Measurements from ENCODE around the gene LYSMD2.
A peak's percentile ranks its signal among the peaks of the same experiment; 100 is the strongest.

Gene LYSMD2

DNA sequence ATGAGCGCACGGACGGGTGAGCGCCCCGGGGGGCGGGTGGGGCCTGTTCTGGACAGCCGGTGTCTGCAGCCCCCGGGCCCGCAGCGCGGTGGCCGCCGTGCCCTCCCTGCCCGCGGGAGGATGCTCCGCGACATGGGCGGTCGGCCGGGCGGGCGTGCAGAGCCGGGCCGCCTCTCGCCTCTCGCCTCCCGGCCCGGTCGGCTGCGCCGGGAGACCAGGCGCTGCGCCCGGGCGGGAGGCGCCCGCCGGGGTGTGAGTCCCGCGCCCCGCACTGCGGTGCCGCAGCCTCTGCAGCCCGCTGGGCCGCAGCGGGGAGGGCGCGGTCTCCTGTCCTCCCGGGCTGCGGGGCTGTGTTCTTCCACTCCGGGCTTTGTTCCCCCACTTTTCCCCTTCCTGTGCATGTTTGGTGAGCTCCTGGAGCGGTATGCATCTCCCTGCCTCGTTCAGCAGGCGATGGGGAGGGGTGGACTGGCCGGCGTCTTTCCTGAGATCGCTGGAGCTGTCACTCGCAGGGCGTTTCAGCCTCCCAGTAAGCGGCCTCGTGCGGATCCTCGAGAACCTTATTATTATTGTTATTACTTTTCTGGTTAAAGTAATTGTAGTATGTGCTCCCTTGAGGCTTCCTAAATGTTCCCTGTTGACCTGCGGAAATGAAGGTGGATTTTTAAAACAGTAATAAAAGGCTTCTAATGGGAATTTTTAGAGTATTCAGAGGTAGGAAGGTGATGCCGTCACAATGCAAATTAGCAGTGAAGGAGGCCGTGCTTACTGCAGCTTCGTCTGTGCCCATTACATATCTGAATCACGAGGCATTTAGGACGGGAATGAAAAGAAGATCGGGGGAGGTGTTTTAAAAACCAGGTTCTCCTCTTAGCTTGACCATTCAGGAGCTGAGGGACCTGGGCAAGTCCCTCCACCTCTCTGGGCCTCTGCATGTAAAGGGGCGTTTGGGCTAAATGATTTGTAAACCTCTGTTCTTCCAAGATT is 14.5 kb upstream of the LYSMD2 start:
- DNase-seq (ENCODE audit: low read depth) = no peak

DNA sequence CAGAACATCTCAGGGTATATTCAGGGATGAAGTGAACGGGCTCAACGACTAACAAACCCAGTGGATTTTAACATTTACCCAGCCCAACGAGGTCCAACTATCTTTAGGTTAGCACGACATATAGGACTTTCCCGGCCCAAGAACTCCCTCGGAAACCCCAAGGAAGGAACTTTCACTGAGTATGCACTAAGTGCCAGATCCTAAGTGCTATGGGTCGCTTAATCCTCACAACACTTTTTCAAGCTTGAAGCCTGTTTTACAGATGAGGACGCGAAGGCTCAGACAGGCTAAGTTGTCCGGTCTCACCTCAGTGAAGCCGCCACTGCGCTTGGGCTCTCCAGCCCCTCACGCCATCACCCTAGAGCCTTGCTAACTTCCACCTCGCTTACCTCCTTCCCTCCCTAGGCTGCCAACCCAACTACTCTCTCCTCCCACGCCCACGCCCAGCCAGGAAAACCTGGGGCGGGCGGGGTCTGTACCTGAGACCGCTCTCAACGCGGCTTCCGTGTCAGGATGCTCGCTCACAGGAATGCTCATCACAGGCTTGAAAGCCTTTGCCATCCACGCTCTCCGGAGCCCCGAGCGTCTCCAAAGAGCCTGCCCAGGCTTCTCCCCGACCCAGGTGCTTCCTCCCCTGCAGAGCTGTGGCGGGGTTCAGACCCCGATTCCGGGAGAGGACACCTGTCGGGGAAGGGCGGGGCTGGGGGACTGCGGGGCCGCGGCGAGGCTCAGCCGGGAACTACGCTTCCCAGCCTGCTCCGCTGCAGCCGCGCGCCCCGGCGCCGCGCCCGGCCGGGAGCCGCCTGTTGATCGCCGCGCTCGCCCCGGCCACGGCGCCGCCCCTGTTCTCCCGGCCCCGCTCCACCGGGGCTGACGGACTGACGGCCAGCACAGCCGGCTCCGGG is 13.6 kb upstream of the LYSMD2 start, which contains the start of gene TMOD2:
Gene TMOD2 (plus strand): TSS at position 806 of the 905 bp plus-strand sequence. CDS start 14,845 bp downstream, outside the sequence.
- peak; percentile 25 for DNase-seq (ENCODE audit: low read depth)

DNA sequence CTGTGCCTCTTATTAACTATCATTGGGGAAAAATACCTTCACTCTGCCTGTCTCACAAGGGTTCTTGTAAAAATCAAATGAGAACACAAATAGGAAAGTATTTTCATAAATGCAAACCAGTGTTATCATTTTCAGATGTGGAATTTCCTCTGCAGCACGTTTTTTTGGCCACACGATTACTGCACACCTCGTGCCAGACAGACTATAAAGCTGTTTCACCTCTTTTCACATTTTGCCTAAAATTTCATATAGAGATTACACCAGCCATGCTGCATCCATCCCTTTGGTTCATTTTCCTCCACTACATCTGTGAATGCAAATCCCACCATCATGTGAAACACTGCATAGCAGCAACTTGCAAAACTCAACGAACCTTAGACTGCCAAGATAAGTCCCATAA is 12.7 kb upstream of the LYSMD2 start:
- DNase-seq (ENCODE audit: low read depth) = no peak

DNA sequence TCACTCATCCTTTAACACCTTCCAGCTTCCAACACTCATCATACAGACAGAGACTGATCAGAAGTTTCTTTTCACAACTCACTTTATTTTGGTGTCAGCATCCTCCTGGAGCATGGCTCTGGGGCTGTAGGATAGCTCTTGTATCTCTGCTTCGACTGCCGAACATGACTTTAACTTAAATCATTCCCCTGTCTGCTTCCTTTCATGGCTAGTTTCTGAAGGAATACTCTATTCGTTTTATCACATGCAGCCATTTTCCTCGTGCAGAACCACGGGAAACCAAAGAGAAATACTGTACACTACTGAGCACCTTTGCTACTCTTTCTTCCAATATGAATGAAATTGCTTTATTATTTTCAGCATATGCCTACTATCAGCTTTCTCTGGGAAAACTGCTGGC is 11.9 kb upstream of the LYSMD2 start:
- no peak for DNase-seq (ENCODE audit: low read depth)

DNA sequence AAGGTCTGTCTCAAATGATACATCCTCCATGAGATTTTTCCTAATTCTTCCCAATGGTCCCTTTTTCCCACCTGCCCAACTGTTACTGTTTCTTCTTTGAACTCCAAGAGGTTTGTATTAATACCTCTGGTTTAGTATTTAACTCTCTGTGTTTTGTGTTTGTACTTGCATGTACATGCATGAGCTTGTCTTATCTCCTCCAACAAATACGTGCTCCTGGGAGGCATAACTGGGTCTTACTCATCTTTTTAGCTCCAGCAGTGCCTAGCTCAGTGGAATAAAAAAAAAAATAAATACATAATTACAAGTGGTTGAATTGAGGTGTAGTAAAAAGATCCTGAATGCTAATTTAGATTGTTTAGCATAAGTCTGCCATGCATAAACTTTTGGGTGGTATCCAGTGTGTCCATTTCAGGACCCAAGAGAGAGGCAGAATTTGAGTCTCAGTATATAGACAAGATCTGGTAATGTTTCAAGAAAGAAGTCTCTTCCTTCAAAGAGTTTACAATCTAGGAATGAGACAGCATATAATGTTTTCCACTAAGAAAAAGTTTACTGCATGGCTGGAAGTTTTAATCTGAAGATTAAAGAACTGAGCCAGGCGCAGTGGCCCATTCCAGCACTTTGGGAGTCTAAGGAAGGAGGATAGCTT is 1.7 kb upstream of the LYSMD2 start:
- DNase-seq (ENCODE audit: low read depth) = no peak

DNA sequence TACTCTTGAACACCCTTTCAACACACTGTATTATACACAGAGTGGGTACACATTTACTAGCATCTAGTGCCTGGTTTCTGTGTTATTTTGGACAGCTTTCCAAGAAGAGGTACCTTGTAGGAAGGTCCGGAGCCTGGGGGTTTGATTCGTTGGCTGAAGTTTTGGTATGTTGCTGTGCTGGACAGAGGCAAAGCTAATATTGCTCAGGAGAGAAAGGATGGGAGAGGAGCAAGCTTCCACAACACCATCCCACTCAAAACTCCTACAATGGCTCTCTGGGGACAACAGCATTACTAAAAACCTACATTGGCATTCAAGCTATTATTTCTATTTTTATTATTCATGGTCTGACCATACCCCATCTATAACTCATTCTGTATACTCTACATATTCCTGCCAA is 1.1 kb upstream of the LYSMD2 start:
- no peak for DNase-seq (ENCODE audit: low read depth)

DNA sequence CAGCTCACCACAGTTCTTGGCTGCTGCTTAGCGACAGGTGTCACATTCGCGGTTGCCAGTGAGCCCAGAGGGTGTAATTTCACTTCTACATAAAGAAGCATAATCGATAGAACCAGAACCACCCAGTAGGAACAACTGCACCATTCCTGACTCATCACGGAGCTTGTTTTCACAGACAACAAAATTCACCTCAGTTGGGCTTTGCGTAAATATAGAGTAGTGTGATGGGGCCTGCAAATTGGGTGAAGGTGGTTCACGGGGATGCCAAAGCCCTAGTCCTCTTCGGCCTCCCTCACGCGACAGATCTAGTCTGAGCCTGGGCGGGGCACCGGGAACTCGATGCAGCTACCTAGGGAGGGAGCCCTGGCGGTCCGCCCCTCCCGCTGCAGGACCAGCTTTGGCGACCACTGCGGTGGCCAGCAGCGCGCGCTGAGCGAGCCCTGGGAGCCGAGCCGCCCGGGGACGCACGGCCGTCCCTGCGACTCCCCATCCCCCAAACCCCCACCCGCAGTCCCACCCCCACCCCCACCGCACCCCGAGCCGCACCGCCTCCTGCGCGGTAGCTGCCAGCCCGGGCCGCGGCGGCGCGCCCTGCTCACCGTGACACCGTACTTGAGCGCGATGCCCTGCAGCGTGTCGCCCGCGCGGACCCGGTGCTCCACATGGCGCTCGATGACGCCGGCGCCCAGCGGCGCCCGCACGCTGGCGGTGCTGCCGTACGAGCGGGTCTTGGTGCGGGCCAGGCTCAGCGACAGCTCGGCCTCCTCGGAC is 519 bp downstream of the LYSMD2 start:
- DNase-seq (ENCODE audit: low read depth) = peak; percentile 39

DNA sequence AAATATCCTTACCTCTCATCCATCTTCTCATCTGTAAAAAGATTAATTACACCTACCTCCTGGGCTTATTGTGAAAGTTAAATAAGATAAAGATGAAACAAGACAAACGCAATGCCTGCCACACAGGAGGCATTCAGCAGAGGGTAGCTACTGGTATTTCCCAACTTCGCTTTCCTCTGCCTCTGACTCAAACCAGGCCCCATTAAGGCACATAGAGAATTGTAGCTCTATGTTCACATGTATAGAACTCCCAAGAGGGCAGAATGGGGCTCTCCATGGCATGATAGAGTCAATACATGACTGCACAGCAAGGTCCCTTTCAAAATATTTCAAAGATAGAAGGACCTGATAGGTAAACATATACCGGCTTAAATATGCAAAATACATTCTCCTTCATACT is 1.4 kb downstream of the LYSMD2 start:
- no peak for DNase-seq (ENCODE audit: low read depth)

DNA sequence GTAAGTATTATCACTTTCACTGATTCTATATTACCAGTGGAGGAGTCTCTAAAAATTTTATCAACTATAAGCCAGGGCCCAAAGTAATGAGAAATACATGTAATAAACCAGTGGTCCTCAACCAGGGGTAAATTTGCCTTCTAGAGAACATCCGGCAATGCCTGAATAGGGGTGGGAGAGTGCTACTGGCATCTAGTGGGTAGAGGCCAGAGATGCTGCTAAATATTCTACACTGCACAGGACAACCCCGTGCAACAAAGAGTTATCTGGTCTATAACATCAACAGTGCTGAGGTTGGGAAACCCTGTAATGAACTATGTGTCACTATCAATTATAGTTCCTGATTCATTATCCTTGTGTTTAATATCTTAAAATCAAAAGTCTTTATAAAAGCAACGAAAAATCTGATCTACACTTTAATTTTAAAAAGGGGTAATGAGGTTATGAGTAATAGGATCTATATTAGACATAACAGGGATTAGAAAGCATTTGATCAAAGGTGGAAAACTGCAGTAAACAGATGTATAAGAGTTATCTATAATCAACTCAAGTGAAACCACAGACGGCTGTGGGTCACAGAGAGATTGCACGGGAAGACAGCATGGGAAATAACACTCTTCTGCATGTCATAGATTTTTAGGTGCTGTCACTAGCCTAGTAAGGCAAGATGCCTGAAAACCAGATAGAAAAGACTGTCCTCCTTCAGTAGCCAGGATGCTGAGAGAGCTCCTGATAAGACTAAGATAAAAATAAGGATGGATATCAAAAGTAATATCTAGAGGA is 2.0 kb downstream of the LYSMD2 start:
- DNase-seq (ENCODE audit: low read depth) = no peak

DNA sequence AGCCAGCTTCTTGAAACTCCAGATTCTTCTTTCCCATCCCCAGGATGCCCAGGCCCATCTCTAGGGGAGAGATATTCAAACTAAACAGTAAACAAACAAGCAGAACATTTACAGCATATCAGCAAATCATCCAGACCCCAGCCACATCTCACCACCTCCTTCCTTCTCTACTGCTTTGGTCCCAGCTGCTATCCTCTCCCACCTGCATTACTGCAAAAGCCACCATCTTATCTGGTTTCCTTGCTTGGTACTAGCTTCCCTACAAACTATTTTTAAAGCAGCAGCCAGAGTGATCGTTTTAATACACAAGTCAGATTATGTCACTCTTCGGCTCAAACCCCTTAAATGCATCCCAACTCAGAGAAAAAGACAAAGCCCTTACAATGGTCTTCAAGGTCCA is 4.8 kb downstream of the LYSMD2 start:
- DNase-seq (ENCODE audit: low read depth) = no peak

- DNase-seq (ENCODE audit: low read depth) = no peak
Measured at GRCh38 chr15:51731549-51732267, 5.7 kb downstream of the LYSMD2 start.

DNA sequence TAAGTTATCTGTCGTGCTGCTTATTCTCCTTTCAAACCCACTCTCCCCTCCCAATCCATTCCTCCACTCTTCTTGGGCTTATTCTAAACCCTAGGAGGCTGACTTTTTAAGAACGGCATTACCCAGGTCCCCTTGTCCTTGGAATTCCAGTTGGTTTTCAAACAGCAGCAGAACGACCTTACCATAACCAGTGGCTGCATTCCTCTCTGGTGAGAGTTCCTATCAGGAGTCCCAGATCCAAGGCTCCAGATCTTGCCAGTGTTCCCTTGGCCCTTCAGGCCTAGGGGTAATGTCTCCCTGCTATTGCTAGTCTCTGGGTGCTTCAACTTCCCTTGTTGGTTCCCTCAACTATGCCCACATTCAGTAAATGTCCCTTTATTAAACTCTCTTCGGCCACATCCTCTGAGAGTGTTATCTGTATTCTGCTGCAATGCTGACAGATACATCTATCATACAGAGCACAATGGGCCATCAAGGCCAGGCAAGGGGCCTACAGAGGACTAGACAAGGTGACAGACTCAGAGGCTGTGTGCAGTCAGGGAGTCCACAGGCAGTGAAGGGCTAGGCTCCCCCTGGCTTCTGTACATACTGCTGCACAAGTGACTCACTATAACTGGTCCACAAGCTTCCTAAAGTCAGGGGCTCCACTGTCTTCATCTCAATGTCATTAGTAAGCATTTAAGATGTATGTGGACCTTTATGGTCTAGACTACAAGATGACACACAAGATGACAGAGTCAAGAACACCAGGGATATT is 10.1 kb downstream of the LYSMD2 start:
- DNase-seq (ENCODE audit: low read depth) = no peak

GRCh38 chr15:51726302-51727073 is 11.0 kb downstream of the LYSMD2 start:
- DNase-seq (ENCODE audit: low read depth) = no peak

- no peak for DNase-seq (ENCODE audit: low read depth)
Measured at GRCh38 chr15:51724673-51725072, 12.8 kb downstream of the LYSMD2 start.

DNA sequence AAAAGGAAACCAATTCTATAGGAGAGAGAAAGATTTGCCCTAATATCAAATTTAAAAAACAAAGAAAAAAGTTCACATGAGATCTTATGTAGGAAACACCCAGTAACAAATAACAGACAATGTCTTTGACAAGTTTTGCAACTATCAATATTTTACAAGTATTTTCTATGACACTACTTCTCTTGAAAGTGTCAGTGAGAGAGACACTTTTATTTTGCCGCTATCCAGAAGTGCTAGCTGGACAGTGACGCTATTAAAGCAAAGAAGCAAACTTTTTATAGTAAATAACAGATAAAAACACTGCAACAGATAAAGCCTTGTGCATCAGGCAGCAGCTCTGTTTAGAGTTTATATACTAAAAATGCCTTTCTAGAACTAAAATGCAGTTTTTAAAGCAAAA is 13.3 kb downstream of the LYSMD2 start:
- no peak for DNase-seq (ENCODE audit: low read depth)

GRCh38 chr15:51721199-51721960 is 16.1 kb downstream of the LYSMD2 start:
- DNase-seq (ENCODE audit: low read depth) = no peak

GRCh38 chr15:51720201-51720995 is 17.1 kb downstream of the LYSMD2 start:
- DNase-seq (ENCODE audit: low read depth) = no peak

Data from T follicular helper cell (primary cell).